Islet of Langerhans (tissue), 1 donor: ENCODE data around the gene TECTB.
"Not testable (repeated sequence)": the region's sequence is repeated elsewhere in the genome, so short reads cannot be mapped to it uniquely, and the experiment has no call there.

Experiments used
- FAIRE-seq: peaks from one replicate; lab custom pipeline; 2011; peaks lifted over from hg19 to GRCh38; lab: Jason Lieb, UNC

The TECTB gene

DNA sequence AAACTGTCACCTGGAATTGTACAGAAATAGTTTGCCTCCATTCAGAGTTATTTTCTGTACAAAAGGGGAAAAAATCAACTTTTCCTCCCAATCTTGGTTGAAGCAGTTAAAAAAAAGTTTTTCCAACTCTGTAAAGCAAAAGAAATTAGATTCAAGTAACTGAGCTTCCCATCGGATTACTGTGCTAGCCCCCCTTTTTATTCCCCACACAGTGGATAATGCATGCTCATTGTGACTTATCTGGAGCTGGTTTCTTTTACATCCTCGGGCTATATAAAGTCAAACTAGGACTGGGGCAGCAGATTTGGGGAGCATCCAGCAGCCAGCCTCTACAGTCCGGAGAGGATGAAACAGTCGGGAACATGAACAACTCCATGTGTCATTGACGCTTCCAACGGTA lies at the start of gene TECTB:
Gene TECTB (plus strand): TSS at position 301 of the 400 bp plus-strand sequence. CDS start 335 bp downstream, outside the sequence.
- FAIRE-seq = no peak

DNA sequence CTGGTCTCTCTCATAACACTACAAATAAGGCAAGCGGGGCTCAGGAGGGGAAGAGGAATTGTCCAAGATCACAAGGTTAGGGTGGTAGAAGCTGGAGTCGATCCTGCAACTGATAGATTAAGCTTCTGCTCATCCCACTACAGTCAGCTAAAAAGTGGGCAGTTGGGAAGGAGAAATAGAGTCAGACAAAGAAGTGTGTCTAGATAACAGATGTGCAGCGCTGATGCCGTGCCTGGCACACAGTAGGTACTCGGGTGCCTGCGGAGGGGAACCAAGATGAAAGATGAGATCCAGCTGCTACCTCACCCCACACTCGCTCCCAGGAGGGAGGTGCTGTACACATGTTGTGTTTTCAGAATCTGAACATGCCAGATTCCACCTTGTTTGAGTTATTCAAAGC lies 48.1 kb upstream of the TECTB start:
- no peak for FAIRE-seq

- FAIRE-seq = no peak
These were observed 47.3 kb upstream of the TECTB start for GRCh38 chr10:112235920-112236319.

DNA sequence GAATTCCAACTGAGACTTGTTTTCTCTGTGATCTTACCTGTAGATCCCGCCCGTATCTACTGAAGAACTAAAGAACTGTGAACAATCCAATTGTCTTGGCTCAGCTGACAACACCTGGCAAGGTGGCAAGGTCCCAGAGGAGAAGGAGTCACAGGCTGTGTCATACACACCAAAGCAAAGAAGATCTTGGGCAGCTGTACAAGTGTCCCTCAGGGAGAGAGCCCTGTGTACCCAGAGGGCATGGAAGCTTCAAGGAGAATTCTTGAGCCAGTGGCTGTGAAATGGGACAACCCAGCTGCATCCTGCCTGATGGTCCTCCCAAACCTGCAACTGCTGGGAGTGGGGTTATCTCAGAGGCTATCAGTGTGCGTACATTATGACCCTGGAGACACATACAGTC lies 46.7 kb upstream of the TECTB start:
- FAIRE-seq = no peak

DNA sequence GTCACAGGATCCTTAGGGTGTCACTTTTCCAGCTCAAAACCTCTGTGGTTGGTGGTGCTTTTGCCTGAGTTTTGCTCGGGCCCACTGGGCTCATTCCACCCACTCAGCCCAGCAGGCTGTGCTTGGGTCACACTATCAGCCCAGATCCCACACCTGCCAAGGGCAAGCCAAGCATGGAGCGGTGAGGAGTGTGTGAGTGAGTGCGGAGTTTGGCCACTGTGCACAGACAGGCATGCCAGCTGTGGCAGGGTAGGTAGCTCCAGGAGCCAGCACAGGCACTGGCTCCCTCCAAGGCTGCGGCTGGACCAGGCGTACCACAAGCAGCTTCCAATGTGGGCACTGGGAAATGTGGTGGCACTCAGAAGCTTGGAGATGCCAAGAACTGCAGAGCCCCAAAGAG lies 43.9 kb upstream of the TECTB start:
- FAIRE-seq = no peak

- FAIRE-seq = no peak
These were observed 42.8 kb upstream of the TECTB start for GRCh38 chr10:112240441-112240840.

DNA sequence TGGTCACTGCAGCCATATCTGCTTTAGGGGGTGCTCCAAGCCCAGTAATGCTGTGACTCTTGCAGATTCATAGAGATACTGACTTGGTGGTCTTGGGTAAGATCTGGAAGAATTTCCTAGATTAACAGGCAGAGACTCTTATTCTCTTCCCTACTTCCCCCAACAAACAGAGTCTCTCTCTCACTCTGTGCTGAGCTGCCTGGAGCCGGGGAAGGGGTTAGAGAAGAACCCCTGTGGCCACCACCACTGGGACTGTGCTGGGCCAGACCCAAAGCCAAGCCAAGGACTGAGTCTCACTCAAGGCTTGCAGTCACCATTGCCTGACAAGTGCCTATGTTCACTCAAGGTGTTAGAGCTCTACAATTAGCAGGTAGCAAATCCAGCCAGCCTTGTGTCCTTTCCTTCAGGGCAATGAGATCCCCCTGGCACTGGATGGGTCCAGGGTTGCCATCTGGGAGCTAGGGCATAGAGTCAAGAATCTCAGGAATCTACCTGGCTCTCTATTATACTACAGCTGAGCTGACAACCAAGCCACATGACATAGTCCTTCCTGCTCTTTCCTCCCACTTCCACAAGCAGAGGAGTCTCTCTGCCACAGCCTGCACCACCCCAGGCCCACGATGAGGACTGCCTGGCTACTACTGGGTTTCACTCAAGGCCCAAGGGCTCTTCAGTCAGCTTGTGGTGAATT lies 41.4 kb upstream of the TECTB start:
- no peak for FAIRE-seq

GRCh38 chr10:112242769-112243168 lies 40.4 kb upstream of the TECTB start:
- FAIRE-seq = no peak

DNA sequence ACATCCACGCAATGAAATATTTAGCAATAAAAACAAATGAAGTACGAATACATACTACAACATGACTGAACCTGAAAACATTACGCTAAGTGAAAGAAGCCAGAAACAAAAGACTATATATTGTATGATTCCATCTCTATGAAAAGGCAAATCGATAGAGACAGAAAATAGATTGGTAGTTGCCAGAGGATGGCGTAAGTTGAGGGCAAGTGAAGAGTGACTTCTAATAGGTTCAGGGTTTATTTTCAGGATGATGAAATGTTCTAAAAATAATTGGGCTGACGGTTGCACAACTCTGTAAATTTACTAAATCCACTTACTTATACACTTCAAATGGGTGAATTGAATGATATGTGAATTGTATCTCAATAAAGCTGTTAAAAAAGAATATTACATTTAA lies 39.5 kb upstream of the TECTB start:
- FAIRE-seq = no peak

DNA sequence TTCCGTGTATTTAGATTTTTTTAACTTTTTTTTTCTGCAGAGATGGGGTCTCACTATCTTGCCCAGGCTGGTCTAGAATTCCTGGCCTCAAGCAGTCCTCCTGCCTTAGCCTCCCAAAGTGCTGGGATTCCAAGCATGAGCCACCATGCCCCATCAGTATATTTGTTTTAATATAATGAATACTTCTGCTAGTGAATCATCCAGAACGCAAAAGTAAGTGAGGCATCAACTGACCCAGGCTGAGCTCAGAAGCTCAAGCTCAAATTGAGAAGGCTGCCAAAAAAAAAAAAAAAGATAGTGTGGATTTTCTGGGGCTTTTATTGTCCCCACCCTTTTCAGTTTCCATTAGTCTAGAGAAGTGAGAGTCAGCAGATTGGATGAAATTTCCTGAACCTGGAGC lies 39.0 kb upstream of the TECTB start:
- FAIRE-seq = no peak

DNA sequence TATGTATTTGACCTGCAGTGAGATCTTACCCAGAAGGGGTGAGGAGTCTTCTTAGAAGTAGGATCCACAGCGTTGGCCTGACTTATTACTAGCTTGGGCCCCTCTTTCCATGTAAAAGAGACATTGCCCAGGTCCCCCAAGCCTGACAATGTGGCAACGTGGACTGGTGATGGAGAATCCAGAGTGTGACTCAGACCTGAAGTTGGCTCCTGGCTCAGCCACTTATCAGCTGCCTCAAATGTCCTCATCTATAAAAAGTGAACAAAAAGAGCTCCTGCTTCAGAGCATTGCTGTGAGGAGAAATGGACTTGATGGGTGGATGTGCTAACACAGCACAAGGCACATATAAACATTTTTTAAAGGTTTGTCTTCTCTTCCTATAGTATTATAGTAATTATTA lies 35.4 kb upstream of the TECTB start:
- FAIRE-seq = no peak

- FAIRE-seq = no peak
These were observed 34.5 kb upstream of the TECTB start for GRCh38 chr10:112248584-112249295.

GRCh38 chr10:112249722-112250121 lies 33.5 kb upstream of the TECTB start:
- no peak for FAIRE-seq

GRCh38 chr10:112250555-112250954 lies 32.6 kb upstream of the TECTB start:
- no peak for FAIRE-seq

DNA sequence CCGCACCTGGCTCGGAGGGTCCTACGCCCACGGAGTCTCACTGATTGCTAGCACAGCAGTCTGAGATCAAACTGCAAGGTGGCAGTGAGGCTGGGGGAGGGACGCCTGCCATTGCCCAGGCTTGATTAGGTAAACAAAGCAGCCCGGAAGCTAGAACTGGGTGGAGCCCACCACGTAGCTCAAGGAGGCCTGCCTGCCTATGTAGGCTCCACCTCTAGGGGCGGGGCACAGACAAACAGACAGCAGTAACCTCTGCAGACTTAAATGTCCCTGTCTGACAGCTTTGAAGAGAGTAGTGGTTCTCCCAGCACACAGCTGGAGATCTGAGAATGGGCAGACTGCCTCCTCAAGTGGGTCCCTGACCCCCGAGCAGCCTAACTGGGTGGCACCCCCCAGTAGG lies 32.0 kb upstream of the TECTB start:
- not testable (repeated sequence) for FAIRE-seq

DNA sequence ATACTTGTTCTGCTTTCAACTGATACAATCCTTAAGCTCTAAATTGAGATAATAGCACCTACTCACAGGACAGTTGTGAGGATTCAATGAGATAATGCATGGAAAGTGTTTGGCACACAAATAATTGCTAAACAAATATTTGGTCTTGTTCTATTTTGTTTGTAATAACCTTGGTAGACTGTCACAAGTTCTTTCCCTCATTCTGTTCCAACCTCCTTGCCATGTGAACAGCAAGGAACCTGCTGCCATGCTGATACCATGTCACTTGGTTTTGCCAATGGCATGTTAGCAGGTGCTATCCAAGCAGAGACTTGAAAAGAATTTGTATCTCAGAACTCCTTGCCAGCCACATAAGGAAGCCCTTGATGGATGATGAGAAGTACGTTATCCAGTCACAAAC lies 24.8 kb upstream of the TECTB start:
- FAIRE-seq = no peak

- FAIRE-seq = no peak
These were observed 23.5 kb upstream of the TECTB start for GRCh38 chr10:112259688-112260087.

GRCh38 chr10:112260831-112261230 lies 22.4 kb upstream of the TECTB start:
- FAIRE-seq = no peak

DNA sequence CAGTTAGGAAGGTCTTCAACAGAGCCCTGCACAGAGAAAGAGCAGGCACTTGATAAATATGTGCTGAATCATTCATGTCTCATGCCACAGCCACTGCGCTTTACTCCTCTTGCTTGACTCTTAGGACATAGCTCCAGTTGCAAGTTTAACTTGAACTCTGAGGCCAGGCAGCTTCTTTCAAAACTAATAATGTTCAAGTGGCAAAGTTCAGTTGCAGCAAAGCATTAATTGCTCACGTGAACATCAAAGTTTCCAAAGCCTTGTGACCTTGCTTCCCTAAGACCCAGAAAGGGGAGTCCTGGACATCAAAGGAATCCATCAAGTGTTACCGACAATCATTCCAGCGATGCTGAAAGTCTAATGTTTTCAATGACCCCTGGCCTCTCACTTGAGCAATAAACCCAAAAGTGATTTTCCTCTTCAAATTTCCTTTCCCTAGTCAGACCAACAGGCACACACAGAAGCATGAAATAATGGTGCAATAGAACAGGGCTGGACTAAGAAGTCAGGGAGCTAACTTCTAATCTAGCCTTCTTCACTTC lies 21.8 kb upstream of the TECTB start:
- no peak for FAIRE-seq

- FAIRE-seq = no peak
These were observed 20.7 kb upstream of the TECTB start for GRCh38 chr10:112262546-112262945.

DNA sequence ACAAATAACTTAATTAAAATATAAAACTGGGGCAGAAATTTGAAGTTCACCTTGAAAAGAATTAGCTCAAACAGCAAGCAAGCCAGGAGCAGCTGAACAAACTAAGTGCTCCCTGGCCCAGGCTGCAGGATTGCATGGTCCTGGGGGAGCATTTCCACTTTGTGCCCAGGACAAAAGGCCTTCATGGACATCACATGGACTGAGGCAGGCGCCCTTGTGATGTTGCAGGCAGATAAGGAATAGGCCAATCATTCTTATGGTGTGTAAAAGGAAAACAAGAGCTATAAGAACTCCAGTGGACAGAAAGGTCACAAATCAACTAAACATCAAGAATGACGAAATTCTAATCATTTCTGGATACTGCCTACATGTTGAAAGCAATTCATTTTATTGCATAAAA lies 17.5 kb upstream of the TECTB start:
- no peak for FAIRE-seq

DNA sequence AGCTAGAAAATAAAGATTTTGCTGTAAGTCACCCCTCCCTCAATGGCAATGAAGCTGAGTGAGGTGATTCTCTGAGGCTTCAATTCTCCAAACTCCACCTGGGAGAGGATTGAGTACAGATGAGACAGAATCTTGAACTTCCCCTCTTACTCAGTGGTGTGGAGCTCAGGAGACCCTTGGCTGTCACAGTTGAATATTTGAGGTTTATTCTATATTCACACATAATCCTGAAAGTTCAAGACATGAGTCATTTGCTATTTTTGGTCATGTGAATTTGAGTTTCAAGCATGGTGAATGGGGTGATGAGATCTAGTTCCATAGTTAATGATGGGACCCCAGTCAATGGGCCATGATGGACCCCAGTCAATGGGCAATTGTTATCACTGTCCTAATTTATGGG lies 13.9 kb upstream of the TECTB start:
- no peak for FAIRE-seq

DNA sequence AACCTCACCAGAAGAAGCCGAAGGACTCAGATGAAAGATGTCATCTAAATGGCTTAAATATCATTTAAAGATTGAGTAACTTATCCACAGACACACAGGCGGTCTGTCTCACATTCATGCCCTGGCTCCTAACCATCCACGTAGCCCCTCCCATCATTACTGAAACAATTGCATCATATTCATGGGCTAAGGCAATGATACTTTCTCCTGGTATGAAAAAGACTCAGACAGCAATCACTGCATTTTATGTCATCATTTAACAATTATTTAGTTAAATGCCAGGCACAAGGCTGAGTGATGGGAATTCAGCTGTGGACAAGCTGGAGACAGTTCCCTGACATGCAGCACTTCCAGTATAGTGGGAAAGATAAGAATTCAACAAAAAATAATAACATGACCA lies 11.2 kb upstream of the TECTB start:
- no peak for FAIRE-seq

- FAIRE-seq = no peak
These were observed 8.4 kb upstream of the TECTB start for GRCh38 chr10:112274831-112275230.
